Muscle layer of colon (tissue), 2 donors: ENCODE results near the gene RUFY4.

ENCODE experiments used
- H3K27ac ChIP-seq: one replicate; pipeline ENCODE4 v1.7.0; 2013; ENCODE audit warnings: low read depth, mild to moderate bottlenecking, low read length, moderate library complexity
- H3K27me3 ChIP-seq, 2 donors: one replicate each; pipeline ENCODE4 v1.7.0; 2013; ENCODE audit warnings: low read length in 2 of 2, mild to moderate bottlenecking in 2 of 2; ENCODE audit not compliant: insufficient read depth in 2 of 2, control insufficient read depth in 1 of 2
- H3K36me3 ChIP-seq: one replicate; pipeline ENCODE4 v1.7.0; 2013; ENCODE audit warnings: mild to moderate bottlenecking, low read length; ENCODE audit not compliant: insufficient read depth
- H3K4me1 ChIP-seq: one replicate; pipeline ENCODE4 v1.7.0; 2013; ENCODE audit warnings: mild to moderate bottlenecking, low read length; ENCODE audit not compliant: insufficient read depth
- H3K4me3 ChIP-seq, 2 donors: one replicate each; pipeline ENCODE4 v1.7.0; 2013; ENCODE audit warnings: low read length in 2 of 2, low read depth in 1 of 2, mild to moderate bottlenecking in 1 of 2, moderate library complexity in 1 of 2
- H3K9ac ChIP-seq: one replicate; pipeline ENCODE4 v1.7.0; 2013; ENCODE audit warnings: low read length
- H3K9me3 ChIP-seq: one replicate; pipeline ENCODE4 v1.7.0; 2013; ENCODE audit warnings: mild to moderate bottlenecking, low read length
- donor health status: abdominal sarcoma.
- donor health status: Adenocarcinoma of cecum.

Gene RUFY4

DNA sequence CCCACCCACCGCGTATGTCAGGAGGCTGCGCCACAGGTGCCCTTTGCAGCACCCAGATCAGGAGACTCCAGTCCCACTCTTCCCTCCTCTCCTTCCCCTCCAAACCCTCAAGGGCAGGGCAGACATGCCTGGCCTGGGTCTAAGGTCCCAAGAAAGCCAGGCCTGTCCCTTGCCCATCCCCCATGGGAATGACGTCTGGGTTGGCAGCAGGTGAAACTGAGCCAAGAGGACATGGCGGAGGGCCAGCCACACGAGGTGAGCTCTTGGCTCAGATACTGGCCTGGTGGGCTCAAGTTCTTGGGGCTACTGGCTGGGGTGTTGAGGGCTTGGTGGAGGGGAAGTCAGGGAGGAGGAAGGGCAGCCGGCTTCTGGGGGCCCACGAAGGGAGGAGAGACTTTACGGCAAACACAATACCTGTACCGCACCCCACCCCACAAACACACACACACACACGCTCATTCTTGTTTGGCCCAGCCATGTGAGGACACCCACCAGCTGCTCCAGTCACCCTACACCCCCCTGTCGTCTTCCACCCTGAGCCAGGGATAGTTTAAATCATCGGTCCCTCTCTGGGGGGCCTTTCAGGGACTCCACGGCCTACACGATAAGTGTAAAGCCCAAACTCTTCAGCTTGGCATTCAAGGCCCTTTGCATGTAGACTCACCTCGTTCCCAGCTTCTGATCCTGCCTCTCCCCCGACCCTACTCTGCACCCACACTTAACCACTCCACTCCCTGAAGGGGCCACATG, 42.2 kb upstream of the RUFY4 start:
- Histone ChIP-seq H3K27ac (no peak overlapping the region), H3K36me3 (no peaks in the 10 kb centered on the region), H3K4me1 (peaks cover 2% of the 10 kb centered on the region), H3K27me3 (no peaks in the 10 kb centered on the region), H3K9ac (no peak overlapping the region), H3K9me3 (no peaks in the 10 kb centered on the region), H3K4me3 (no peak overlapping the region)

DNA sequence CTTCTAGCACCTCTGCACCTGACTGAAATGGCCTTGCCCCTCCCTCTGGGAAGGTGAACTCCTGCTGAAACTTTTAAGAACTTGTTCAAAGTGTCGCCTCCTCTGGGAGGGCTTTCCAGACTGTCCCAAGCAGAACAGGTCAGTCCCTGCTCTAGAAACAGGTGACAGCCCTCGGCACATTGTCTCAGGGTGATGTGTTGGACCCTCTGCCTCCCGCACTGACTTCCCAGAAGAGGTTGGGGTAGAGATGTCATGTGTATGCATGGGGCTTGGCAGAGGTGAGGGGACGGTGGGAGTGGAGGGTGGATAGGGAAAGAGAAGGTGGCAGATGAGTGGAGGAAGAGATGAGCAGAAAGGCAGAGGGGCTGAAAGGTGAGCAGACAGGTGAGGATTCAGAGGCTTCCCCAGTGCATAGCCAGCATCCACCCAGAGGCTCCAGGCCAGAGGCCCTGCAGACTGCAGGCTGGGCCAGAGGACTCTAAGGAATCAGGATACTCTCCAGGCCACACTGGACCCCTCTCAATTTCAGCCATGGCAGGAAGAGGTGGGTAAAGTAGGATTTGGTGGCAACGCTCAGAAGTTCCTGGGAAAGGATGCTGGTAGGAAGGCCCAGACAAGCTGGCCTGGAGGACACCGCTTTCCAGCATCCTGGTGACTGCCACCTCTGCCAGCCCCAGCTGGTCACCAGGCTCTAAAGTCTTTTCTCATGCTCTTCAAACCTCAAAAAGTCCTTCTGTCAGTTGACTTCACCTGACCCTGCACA, 41.4 kb upstream of the RUFY4 start:
- Histone ChIP-seq H3K4me3 (no peak overlapping the region), H3K9ac (no peak overlapping the region), H3K27ac (no peak overlapping the region), H3K27me3 (no peaks in the 10 kb centered on the region), H3K4me1 (peaks cover 4% of the 10 kb centered on the region), H3K9me3 (no peaks in the 10 kb centered on the region), H3K36me3 (no peaks in the 10 kb centered on the region)

DNA sequence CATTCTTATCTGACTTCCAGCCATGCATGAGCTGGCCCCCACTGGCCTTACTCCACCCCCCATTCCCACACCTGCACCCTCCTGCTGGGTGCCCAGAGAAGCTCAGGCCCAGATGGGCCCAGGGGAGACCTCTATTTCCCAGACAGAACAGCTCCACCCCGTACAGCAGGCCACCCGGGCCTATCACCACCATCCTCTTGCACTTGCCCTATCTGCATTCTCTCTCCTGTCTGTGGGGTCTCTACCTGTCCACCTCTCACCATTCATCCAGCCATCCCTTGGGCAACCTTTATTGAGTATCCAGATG, 40.9 kb upstream of the RUFY4 start:
- Histone ChIP-seq H3K36me3 (no peaks in the 10 kb centered on the region), H3K9ac (no peak overlapping the region), H3K4me3 (no peak overlapping the region), H3K27ac (no peak overlapping the region), H3K27me3 (no peaks in the 10 kb centered on the region), H3K4me1 (peaks cover 4% of the 10 kb centered on the region), H3K9me3 (no peaks in the 10 kb centered on the region)

DNA sequence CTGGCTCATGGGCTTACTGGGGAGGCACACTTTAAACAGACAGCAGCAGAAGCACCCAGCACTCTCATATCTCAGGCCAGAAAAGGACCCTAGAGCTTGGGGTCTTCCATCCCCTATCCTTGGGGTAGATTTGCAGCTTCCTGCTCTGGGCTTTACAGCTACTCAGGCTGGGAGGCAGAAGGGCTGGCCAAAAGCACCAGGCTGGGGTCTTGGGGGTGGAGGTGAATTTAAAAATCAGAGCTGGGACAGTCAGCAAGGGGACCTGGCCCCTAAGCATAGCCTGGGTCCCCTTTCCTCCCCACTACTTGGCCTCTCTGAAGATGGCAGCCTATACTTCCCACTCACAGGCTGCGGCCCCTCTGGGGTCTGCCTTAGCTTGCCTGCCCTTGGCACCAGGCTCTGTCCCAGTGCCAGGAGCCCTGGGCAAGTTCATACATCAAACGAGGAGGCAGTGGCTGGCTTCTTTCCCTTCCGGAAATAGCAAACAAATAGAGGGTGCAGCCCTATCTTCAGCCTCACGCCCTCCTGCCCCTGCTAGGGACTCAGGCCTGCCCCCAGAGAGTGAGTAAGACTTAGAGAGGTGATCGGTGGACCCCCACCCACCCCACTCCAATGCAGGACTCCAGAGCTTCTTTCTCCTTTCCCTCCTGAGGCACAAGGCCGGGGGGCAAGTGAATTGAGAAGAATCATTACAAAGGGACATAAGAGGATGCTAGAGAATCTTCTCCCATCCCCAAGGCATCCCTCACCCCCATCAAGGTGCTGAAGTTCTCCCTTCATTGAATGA, 40.3 kb upstream of the RUFY4 start:
- no peak overlapping the region for H3K27ac ChIP-seq
- peaks cover 4% of the 10 kb centered on the region for H3K4me1 ChIP-seq
- no peak overlapping the region for H3K4me3 ChIP-seq
- H3K9ac ChIP-seq: no peak overlapping the region
- H3K27me3 ChIP-seq: peaks cover 0 to 2% of the 10 kb centered on the region in 2 donors
- no peaks in the 10 kb centered on the region for H3K36me3 ChIP-seq
- H3K9me3 ChIP-seq: no peaks in the 10 kb centered on the region

DNA sequence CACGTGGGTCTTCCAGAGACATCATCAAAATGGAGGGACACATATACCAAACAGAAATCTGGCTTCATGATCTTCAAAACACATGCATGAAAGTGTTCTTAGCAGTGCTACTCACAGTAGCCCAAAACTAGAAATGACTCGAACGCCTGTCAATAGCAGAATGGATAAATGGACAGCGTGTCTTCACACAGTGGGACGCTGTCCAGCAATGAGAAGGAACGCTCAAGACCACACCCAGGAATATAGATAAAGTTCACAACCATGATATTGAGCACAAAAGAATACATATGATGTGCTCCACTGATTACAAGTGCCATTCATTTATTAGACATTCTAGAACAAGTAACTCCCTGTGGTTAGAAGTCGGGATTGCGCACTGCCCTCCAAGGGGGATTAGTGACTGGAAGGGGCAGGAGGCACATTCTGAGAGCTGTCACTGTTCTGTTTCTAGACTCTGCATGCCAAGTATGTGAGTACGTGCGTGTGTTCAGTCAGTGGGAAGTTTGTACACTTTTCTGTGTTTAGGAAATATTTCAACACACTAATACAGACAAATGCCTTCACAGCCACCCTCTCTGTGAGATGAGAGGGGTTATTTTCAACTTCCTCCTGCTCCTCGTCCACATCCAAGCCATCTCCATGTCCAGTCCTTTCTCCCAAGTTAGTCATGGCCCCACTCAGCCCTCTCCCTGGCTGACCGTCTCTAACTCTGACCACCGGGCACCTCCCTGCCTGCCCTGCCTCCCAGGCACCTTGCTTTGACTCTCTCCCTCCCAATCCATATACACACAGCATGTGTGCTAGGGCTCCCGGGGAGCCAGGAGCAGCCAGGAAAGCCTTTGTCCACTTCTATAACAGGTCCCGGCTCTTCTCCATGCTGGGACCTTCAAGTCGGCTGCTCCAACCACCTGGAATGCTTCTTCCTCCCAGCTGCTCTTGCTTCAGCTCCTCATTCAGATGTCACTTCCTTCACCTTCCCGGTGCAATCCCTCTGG, 39.4 kb upstream of the RUFY4 start:
- no peak overlapping the region for H3K4me3 ChIP-seq
- peaks cover 0 to 8% of the 10 kb centered on the region in 2 donors for H3K27me3 ChIP-seq
- H3K9ac ChIP-seq: no peak overlapping the region
- H3K9me3 ChIP-seq: no peaks in the 10 kb centered on the region
- no peaks in the 10 kb centered on the region for H3K36me3 ChIP-seq
- peaks cover 7% of the 10 kb centered on the region for H3K4me1 ChIP-seq
- H3K27ac ChIP-seq: no peak overlapping the region

DNA sequence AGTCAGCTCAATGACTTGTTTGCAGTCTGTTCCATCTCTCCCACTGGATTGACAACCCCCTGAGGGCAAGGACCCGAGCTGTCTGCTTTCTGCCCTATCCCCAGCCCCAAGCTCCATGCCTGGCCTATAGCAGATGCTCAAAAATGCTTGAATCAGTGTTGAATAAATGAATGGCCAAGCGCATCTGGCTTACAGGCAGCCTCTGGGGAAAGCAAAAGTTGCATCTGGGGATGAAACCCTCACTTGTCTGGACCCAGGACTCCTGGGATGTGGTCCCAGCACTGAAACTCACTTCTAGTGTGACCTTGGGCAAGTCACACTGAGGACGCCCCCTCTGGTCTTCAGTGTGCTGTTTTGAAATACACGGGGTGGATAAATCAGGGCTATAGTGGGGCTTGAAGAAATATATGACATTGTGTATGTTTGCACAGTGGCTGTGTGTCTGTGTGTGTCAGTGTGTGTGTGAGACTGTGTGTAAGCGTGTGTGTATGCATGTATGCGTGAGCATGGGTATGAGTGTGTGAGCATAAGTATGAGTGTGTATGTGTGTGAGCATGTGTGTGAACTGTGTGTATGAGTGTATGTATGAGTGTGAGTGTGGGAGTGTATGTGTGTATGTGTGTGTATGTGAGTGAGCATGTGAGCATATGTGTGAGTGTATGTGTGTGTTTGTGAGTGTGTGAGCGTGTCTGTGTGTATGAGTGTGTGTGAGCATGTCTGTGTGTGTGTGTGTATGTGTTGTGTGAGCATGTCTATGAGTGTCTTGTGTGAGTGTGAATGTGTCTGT, 38.5 kb upstream of the RUFY4 start:
- H3K4me1 ChIP-seq: peaks cover 7% of the 10 kb centered on the region

DNA sequence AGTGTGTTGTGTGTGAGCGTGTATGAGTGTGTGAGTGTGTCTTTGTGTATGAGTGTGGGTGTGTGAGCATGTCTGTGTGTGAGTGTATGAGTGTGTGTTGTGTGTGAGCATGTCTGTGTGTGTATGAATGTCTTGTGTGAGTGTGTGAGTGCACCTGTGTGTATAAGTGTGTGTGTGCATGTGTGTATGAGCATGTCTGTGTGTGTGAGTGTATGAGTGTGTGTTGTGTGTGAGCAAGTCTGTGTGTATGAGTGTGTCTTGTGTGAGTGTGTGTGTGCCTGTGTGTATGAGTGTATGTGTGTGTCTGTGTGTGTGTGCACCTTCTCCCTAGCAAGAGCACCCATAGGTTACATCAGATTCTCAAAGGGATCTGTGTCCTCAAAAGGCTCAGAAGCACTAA, 37.8 kb upstream of the RUFY4 start:
- Histone ChIP-seq H3K27me3 (peaks cover 0 to 8% of the 10 kb centered on the region in 2 donors), H3K9ac (no peak overlapping the region), H3K9me3 (no peaks in the 10 kb centered on the region), H3K27ac (no peak overlapping the region), H3K36me3 (no peaks in the 10 kb centered on the region), H3K4me3 (no peak overlapping the region), H3K4me1 (peaks cover 7% of the 10 kb centered on the region)

More for the DNA sequence above, 38.5 kb upstream of the RUFY4 start:
- peaks cover 0 to 8% of the 10 kb centered on the region in 2 donors for H3K27me3 ChIP-seq
- H3K27ac ChIP-seq: no peak overlapping the region
- H3K4me3 ChIP-seq: no peak overlapping the region
- H3K9ac ChIP-seq: no peak overlapping the region
- H3K36me3 ChIP-seq: no peaks in the 10 kb centered on the region
- no peaks in the 10 kb centered on the region for H3K9me3 ChIP-seq

DNA sequence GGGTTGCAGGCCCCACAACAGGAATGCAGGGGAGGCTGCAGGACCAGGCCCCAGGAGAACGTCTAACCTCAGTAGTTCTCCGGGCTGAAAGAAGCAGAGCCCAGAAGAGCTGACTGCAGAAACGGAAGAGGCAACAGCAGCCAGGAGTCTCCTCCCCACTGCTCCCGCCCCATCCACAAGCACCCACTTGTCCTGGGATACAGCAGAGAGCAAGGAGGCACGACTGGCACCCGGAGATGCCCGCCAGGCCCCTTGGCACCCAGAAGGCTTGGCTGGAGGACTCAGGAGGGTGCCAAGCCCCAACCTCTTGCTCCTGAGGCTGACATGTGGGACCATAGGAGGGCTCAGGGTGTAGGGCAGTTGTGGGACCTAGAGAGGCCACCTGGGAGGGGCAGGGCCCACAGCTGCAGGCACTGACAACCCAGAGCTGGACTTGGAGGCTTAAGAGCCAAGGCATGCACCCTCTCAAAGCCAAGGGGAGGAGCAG, 37.2 kb upstream of the RUFY4 start:
- H3K27ac ChIP-seq: no peak overlapping the region
- H3K9me3 ChIP-seq: no peaks in the 10 kb centered on the region
- H3K36me3 ChIP-seq: no peaks in the 10 kb centered on the region
- peaks cover 0 to 8% of the 10 kb centered on the region in 2 donors for H3K27me3 ChIP-seq
- no peak overlapping the region for H3K9ac ChIP-seq
- H3K4me3 ChIP-seq: no peak overlapping the region
- peaks cover 7% of the 10 kb centered on the region for H3K4me1 ChIP-seq

DNA sequence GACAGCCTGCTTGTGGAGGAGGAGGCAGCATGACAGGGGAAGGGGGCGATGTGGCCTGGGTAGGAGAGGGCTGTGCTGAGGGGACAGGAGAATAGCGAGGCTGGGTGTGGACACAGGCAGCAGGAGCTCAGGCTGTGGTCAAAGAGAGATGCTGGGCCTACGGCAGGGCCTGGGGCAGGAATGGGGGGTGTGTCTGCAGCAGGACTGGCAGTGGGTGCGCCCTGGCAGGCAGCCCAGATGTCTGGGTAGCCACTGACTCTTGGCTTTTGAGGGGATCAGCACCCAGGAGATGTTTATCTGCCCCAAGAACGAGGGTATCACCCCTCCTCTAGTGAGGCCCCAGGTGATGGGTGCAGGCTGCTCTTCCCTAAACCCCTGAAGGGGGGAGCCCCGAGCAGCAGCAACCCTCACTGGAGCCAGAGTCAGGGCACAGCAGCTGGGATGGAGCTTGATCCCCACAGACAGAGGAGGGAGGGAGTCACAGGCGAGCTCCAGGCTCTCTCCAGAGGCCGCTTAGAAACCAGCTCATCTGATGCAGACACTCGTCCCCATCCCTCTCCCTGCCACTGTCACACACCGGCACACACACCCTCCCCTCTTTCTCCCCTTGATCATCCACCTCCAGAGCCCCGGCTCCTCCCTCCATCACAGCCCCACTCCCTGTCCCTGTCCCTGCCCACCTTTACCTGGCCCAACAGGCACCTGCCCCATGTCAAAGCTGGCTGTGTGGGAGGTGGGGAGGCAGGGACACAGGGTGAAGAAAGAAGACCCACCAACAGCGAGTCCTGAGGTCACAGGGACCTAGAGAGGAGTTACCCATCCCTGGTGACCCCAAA, 36.5 kb upstream of the RUFY4 start:
- no peak overlapping the region for H3K9ac ChIP-seq
- H3K36me3 ChIP-seq: no peaks in the 10 kb centered on the region
- H3K27ac ChIP-seq: no peak overlapping the region
- H3K4me3 ChIP-seq: no peak overlapping the region
- H3K27me3 ChIP-seq: peaks cover 0 to 8% of the 10 kb centered on the region in 2 donors
- H3K4me1 ChIP-seq: peaks cover 7% of the 10 kb centered on the region
- H3K9me3 ChIP-seq: no peaks in the 10 kb centered on the region
